ENCODE data around the gene OSM.

OSM gene

GRCh38 chr22:30254314-30254713 lies 12.3 kb downstream of the OSM start:
- no peaks in the 10 kb centered on the region for H3K27me3 ChIP-seq (replicated peaks; ENCODE audit: control insufficient read depth, insufficient read depth, low read length)
- no peak overlapping the region for H3K4me3 ChIP-seq (ENCODE audit: low read length)
- no peak for DNase-seq (ENCODE audit: low read depth)
- no peaks in the 10 kb centered on the region for H3K36me3 ChIP-seq (ENCODE audit: control insufficient read depth, insufficient read depth, low read length, severe bottlenecking)
- no peaks in the 10 kb centered on the region for H3K9me3 ChIP-seq (ENCODE audit: control insufficient read depth, low read length)
- peaks cover 6% of the 10 kb centered on the region for H3K4me1 ChIP-seq (ENCODE audit: control insufficient read depth, insufficient read depth, low read length)
- H3K9ac ChIP-seq (ENCODE audit: low read length): no peak overlapping the region

GRCh38 chr22:30253205-30253852 lies 13.3 kb downstream of the OSM start:
- Histone ChIP-seq H3K27me3 (replicated peaks; ENCODE audit: control insufficient read depth, insufficient read depth, low read length) (no peaks in the 10 kb centered on the region), H3K36me3 (ENCODE audit: control insufficient read depth, insufficient read depth, low read length, severe bottlenecking) (no peaks in the 10 kb centered on the region), H3K9ac (ENCODE audit: low read length) (no peak overlapping the region), H3K4me3 (ENCODE audit: low read length) (no peak overlapping the region), H3K9me3 (ENCODE audit: control insufficient read depth, low read length) (no peaks in the 10 kb centered on the region), H3K4me1 (ENCODE audit: control insufficient read depth, insufficient read depth, low read length) (peaks cover 6% of the 10 kb centered on the region)
- DNase-seq (ENCODE audit: low read depth): no peak

- Histone ChIP-seq H3K9me3 (ENCODE audit: control insufficient read depth, low read length) (no peaks in the 10 kb centered on the region), H3K4me3 (ENCODE audit: low read length) (no peak overlapping the region), H3K27me3 (replicated peaks; ENCODE audit: control insufficient read depth, insufficient read depth, low read length) (no peaks in the 10 kb centered on the region), H3K9ac (ENCODE audit: low read length) (no peak overlapping the region), H3K4me1 (ENCODE audit: control insufficient read depth, insufficient read depth, low read length) (peaks cover 6% of the 10 kb centered on the region), H3K36me3 (ENCODE audit: control insufficient read depth, insufficient read depth, low read length, severe bottlenecking) (no peaks in the 10 kb centered on the region)
- DNase-seq (ENCODE audit: low read depth): no peak
Observed at GRCh38 chr22:30252411-30253204, 14.0 kb downstream of the OSM start.

GRCh38 chr22:30251711-30252110 lies 14.9 kb downstream of the OSM start:
- peak; percentile 51 for DNase-seq (ENCODE audit: low read depth)
- Histone ChIP-seq H3K36me3 (ENCODE audit: control insufficient read depth, insufficient read depth, low read length, severe bottlenecking) (no peaks in the 10 kb centered on the region), H3K4me1 (ENCODE audit: control insufficient read depth, insufficient read depth, low read length) (peaks cover 6% of the 10 kb centered on the region), H3K9me3 (ENCODE audit: control insufficient read depth, low read length) (no peaks in the 10 kb centered on the region), H3K27me3 (replicated peaks; ENCODE audit: control insufficient read depth, insufficient read depth, low read length) (no peaks in the 10 kb centered on the region), H3K4me3 (ENCODE audit: low read length) (no peak overlapping the region), H3K9ac (ENCODE audit: low read length) (no peak overlapping the region)

- DNase-seq (ENCODE audit: low read depth): peak; percentile 70
- H3K36me3 ChIP-seq (ENCODE audit: control insufficient read depth, insufficient read depth, low read length, severe bottlenecking): no peaks in the 10 kb centered on the region
- H3K4me3 ChIP-seq (ENCODE audit: low read length): no peak overlapping the region
- H3K27me3 ChIP-seq (replicated peaks; ENCODE audit: control insufficient read depth, insufficient read depth, low read length): no peaks in the 10 kb centered on the region
- H3K4me1 ChIP-seq (ENCODE audit: control insufficient read depth, insufficient read depth, low read length): peaks cover 6% of the 10 kb centered on the region
- H3K9me3 ChIP-seq (ENCODE audit: control insufficient read depth, low read length): no peaks in the 10 kb centered on the region
- H3K9ac ChIP-seq (ENCODE audit: low read length): no peak overlapping the region
Observed at GRCh38 chr22:30250661-30251267, 15.9 kb downstream of the OSM start.

- Histone ChIP-seq H3K9ac (ENCODE audit: low read length) (no peak overlapping the region), H3K4me3 (ENCODE audit: low read length) (no peak overlapping the region), H3K9me3 (ENCODE audit: control insufficient read depth, low read length) (no peaks in the 10 kb centered on the region), H3K27me3 (replicated peaks; ENCODE audit: control insufficient read depth, insufficient read depth, low read length) (no peaks in the 10 kb centered on the region), H3K36me3 (ENCODE audit: control insufficient read depth, insufficient read depth, low read length, severe bottlenecking) (no peaks in the 10 kb centered on the region), H3K4me1 (ENCODE audit: control insufficient read depth, insufficient read depth, low read length) (peaks cover 10% of the 10 kb centered on the region)
- DNase-seq (ENCODE audit: low read depth): no peak
Observed at GRCh38 chr22:30250039-30250565, 16.5 kb downstream of the OSM start.

- Histone ChIP-seq H3K9ac (ENCODE audit: low read length) (no peak overlapping the region), H3K27me3 (replicated peaks; ENCODE audit: control insufficient read depth, insufficient read depth, low read length) (no peaks in the 10 kb centered on the region), H3K9me3 (ENCODE audit: control insufficient read depth, low read length) (no peaks in the 10 kb centered on the region), H3K4me3 (ENCODE audit: low read length) (no peak overlapping the region), H3K36me3 (ENCODE audit: control insufficient read depth, insufficient read depth, low read length, severe bottlenecking) (no peaks in the 10 kb centered on the region), H3K4me1 (ENCODE audit: control insufficient read depth, insufficient read depth, low read length) (peaks cover 13% of the 10 kb centered on the region)
- DNase-seq (ENCODE audit: low read depth): peak; percentile 35
Observed at GRCh38 chr22:30249049-30250038, 17.3 kb downstream of the OSM start.

- Histone ChIP-seq H3K4me1 (ENCODE audit: control insufficient read depth, insufficient read depth, low read length) (peaks cover 13% of the 10 kb centered on the region), H3K9me3 (ENCODE audit: control insufficient read depth, low read length) (no peaks in the 10 kb centered on the region), H3K9ac (ENCODE audit: low read length) (no peak overlapping the region), H3K4me3 (ENCODE audit: low read length) (no peak overlapping the region), H3K36me3 (ENCODE audit: control insufficient read depth, insufficient read depth, low read length, severe bottlenecking) (no peaks in the 10 kb centered on the region), H3K27me3 (replicated peaks; ENCODE audit: control insufficient read depth, insufficient read depth, low read length) (no peaks in the 10 kb centered on the region)
- DNase-seq (ENCODE audit: low read depth): no peak
Observed at GRCh38 chr22:30248484-30248883, 18.2 kb downstream of the OSM start.

GRCh38 chr22:30247974-30248373 lies 18.7 kb downstream of the OSM start:
- no peaks in the 10 kb centered on the region for H3K36me3 ChIP-seq (ENCODE audit: control insufficient read depth, insufficient read depth, low read length, severe bottlenecking)
- no peak overlapping the region for H3K9ac ChIP-seq (ENCODE audit: low read length)
- H3K27me3 ChIP-seq (replicated peaks; ENCODE audit: control insufficient read depth, insufficient read depth, low read length): no peaks in the 10 kb centered on the region
- no peak for DNase-seq (ENCODE audit: low read depth)
- H3K4me3 ChIP-seq (ENCODE audit: low read length): no peak overlapping the region
- peaks cover 11% of the 10 kb centered on the region for H3K4me1 ChIP-seq (ENCODE audit: control insufficient read depth, insufficient read depth, low read length)
- no peaks in the 10 kb centered on the region for H3K9me3 ChIP-seq (ENCODE audit: control insufficient read depth, low read length)

- Histone ChIP-seq H3K4me3 (ENCODE audit: low read length) (no peak overlapping the region), H3K36me3 (ENCODE audit: control insufficient read depth, insufficient read depth, low read length, severe bottlenecking) (no peaks in the 10 kb centered on the region), H3K9ac (ENCODE audit: low read length) (no peak overlapping the region), H3K27me3 (replicated peaks; ENCODE audit: control insufficient read depth, insufficient read depth, low read length) (no peaks in the 10 kb centered on the region), H3K9me3 (ENCODE audit: control insufficient read depth, low read length) (no peaks in the 10 kb centered on the region), H3K4me1 (ENCODE audit: control insufficient read depth, insufficient read depth, low read length) (peaks cover 11% of the 10 kb centered on the region)
- DNase-seq (ENCODE audit: low read depth): no peak
Observed at GRCh38 chr22:30247561-30247960, 19.1 kb downstream of the OSM start.
